Activated CD8-positive, alpha-beta memory T cell treated with anti-CD3 and anti-CD28 coated beads, Interleukin-2, amount 50 U/mL, for 1 hour (primary cell): ENCODE results near the gene TMEM106C.

Experiments used
- DNase-seq: peaks from one replicate; pipeline ENCODE4 v3.0.0-alpha.2; 2020; ENCODE audit errors: extremely low read depth

Gene TMEM106C

DNA sequence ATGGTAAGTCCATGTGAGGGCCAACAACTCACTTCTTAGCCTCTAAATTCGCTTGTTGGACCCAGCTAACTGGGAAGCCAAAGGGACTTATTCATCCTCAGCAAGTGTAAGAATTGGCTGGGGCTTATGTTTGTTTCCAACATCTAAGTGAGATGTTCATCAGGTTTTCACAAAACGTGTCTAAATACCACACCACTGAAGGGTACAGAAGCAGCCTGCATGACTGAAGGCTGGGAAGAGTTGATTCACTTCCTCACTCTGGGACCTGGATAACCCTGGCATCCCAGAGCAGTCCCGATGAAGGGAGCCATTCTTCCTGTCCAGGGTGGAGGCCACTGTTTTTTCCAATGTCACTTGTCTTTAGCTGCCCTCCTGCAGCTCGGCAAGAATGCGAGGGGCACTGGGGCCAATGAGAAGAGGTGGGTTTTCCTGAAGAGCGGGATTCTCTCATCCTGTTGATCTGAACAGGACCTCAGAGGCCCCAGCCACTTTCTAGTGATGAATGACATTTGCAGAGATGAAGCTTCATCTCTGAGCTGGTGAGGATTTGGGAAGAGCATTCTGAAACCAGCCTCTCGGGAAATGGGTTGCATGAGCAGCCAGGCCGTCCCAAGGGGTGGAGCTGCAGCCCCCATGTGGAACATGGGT, 53.1 kb downstream of the TMEM106C start:
- no peak for DNase-seq

GRCh38 chr12:48017496-48017895, 54.1 kb downstream of the TMEM106C start:
- DNase-seq, result no peak

GRCh38 chr12:48017921-48018617, 54.7 kb downstream of the TMEM106C start:
- no peak for DNase-seq
